KOPT-K1 (cell line): Measurements from ENCODE around the gene FBXW8.

Source experiments
- H3K27ac ChIP-seq: fragments of 200-600 bp; sonication (generic); 2 replicates; pipeline ENCODE4 v1.5.1; 2016; ENCODE audit warnings: antibody characterized with exemption, mild to moderate bottlenecking, low read depth, low read length; ENCODE audit not compliant: poor library complexity, severe bottlenecking
- H3K36me3 ChIP-seq: fragments of 200-600 bp; sonication (generic); 2 replicates; pipeline ENCODE4 v1.5.1; 2017; ENCODE audit warnings: antibody characterized with exemption, mild to moderate bottlenecking, low read length, moderate library complexity; ENCODE audit not compliant: insufficient read depth
- H3K9me3 ChIP-seq: fragments of 200-600 bp; sonication (generic); 2 replicates; pipeline ENCODE4 v1.5.1; 2017; ENCODE audit warnings: antibody characterized with exemption, low read length, mild to moderate bottlenecking; ENCODE audit not compliant: insufficient read depth, poor library complexity, severe bottlenecking

Gene FBXW8

DNA sequence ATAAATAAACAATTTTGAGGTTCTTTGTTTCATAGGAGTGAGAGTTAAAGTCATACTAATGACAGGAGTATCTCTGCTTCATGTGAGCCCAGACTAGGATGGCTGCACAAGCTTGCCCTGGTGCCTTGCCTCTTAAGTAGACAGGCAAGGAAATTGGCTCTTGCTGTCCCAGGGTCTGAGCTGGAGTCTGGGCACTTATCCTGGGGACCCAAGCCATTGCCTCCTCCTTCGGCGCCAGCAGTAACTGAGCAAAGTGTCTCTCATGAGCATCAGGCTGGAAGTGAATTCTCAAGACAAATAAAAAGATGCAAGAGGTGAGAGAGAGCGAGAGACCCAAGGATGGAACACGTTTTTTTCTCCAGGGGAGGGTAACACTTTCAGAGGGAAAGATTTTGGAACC lies 6.9 kb upstream of the FBXW8 start:
- H3K9me3 ChIP-seq = no peaks in the 10 kb centered on the region
- no peak overlapping the region for H3K27ac ChIP-seq
- no peaks in the 10 kb centered on the region for H3K36me3 ChIP-seq

DNA sequence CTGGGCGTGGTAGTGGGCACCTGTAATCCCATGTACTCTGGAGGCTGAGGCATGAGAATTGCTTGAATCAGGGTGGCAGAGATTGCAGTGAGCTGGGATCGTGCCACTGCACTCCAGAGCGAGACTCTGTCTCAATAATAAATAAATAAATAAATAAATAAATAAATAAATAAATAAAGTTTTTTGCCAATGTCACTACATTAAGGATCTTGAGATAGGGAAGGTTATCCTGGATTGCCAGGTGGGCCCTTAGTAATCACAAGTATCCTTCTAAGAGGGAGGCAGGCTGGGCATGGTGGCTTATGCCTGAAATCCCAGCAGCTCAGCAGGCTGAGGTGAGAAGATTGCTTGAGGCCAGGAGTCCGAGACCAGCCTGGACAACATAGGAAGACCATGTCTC lies 4.5 kb upstream of the FBXW8 start:
- no peak overlapping the region for H3K27ac ChIP-seq
- H3K9me3 ChIP-seq = no peaks in the 10 kb centered on the region
- no peaks in the 10 kb centered on the region for H3K36me3 ChIP-seq

DNA sequence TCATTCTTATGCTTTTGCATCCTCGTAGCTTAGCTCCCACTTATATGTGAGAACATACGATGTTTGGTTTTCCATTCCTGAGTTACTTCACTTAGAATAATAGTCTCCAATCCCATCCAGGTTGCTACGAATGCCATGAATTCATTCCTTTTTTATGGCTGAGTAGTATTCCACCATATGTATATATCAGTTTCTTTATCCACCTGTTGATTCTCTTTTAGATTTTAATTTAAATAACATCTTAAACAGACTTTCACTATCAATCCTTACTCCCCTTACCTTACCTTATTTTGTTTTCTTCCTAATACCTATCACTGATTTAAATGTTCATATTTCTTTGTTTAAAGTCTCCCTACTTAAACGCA lies 488 bp upstream of the FBXW8 start:
- Histone ChIP-seq H3K27ac (no peak overlapping the region), H3K36me3 (peaks cover 5% of the 10 kb centered on the region; the same call in 1 of the 2 replicates), H3K9me3 (no peaks in the 10 kb centered on the region)

DNA sequence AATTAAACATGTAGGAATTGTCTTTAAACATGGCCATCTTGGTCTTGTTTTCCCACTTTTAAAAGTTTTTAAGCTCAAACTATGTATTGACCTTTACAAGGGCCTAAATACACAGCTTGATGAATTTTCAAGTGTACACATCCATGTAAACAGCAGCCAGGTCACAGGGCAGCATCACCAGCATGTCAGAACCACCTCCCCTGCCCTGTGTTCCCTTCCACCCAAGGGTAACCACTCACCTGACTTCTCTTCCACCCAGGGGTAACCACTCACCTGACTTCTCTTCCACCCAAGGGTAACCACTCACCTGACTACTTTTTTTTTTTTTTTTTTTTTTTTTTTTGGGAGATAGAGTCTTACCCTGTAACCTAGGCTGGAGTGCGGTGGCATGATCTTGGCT lies 4.6 kb downstream of the FBXW8 start:
- Histone ChIP-seq H3K9me3 (no peaks in the 10 kb centered on the region), H3K27ac (no peak overlapping the region), H3K36me3 (peaks cover 10% of the 10 kb centered on the region)

DNA sequence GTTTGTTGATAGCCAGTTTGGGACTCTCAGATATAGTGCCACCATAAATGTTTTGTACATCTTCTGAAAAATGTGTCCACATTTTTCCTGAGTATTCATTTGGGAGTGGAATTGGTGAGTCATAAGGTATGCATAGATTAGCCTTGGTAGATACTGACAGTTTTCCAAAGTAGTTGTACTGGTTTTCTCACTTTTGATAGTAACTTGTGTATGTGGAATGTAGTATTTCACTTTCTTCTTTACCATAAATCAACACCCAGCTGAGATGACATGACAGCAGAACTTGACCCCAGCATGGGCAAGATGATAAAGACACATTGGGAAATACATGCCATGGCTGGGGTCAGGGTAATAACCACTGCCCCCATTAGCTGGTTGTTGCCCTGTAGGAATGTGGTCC lies 5.4 kb downstream of the FBXW8 start:
- peaks cover 10% of the 10 kb centered on the region for H3K36me3 ChIP-seq
- H3K27ac ChIP-seq = no peak overlapping the region

DNA sequence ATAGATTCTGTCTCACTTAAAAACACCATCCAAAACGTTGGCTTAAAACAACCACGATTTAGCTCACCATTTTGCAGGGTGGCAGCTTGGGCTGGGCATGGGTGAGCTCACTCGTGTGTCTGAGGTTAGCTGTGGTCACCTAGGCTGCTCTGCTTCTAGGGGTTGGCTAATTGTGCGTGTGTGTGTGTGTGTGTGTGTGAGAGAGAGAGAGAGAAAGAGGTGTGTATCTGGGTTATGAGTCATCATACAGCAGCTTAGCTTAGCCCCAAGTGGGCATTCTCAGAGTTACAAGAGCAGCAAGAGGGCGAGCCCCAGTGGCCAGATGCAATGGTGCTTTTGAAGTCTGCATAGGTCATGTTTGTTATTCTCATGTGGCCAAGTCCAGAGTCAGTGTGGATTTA lies 6.0 kb downstream of the FBXW8 start:
- Histone ChIP-seq H3K36me3 (peaks cover 10% of the 10 kb centered on the region), H3K27ac (no peak overlapping the region), H3K9me3 (no peaks in the 10 kb centered on the region)

More for the DNA sequence above, 5.4 kb downstream of the FBXW8 start:
- H3K9me3 ChIP-seq = no peaks in the 10 kb centered on the region

DNA sequence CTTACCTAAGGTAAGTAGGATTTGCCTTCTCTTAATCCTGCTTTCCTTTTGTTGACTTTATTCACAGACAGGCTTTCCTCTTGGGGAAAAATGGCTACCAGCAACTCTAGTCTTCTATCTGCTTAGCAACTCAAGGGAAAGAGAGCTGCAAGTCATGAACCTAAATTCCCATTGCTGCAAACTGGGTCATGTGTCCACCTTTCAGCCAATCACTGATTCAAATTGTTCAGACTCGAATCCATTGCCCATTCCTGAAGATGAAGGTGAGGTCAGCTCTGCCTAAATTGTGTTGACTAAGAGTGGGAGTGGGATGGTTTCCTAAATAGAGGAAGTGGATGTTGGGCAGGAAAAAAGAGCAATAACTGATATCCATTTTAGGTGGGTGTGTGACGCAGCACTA lies 7.7 kb downstream of the FBXW8 start:
- no peaks in the 10 kb centered on the region for H3K9me3 ChIP-seq
- H3K36me3 ChIP-seq = peaks cover 9% of the 10 kb centered on the region
- H3K27ac ChIP-seq = no peak overlapping the region

DNA sequence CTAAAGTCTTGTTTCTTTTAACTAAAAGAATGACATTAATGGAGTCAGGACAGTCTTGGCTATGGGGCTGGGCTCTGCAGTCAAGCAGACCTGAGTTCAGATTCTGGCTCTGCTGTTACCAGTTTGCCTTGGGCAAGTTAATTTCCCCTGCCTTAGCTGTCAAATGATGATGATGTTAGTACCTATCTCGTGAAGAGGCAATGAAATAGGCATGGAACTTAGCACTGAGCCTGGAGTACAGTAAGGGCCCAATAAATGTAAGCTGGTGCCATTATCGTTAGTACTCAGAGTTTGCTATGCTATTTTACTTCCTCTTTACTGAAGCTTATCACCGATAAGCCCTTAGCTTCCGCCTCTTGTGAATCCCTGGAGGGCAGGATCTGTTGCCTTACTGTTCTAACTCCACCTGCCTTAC lies 8.5 kb downstream of the FBXW8 start:
- Histone ChIP-seq H3K27ac (no peak overlapping the region), H3K9me3 (no peaks in the 10 kb centered on the region), H3K36me3 (peaks cover 5% of the 10 kb centered on the region; the same call in 1 of the 2 replicates)

DNA sequence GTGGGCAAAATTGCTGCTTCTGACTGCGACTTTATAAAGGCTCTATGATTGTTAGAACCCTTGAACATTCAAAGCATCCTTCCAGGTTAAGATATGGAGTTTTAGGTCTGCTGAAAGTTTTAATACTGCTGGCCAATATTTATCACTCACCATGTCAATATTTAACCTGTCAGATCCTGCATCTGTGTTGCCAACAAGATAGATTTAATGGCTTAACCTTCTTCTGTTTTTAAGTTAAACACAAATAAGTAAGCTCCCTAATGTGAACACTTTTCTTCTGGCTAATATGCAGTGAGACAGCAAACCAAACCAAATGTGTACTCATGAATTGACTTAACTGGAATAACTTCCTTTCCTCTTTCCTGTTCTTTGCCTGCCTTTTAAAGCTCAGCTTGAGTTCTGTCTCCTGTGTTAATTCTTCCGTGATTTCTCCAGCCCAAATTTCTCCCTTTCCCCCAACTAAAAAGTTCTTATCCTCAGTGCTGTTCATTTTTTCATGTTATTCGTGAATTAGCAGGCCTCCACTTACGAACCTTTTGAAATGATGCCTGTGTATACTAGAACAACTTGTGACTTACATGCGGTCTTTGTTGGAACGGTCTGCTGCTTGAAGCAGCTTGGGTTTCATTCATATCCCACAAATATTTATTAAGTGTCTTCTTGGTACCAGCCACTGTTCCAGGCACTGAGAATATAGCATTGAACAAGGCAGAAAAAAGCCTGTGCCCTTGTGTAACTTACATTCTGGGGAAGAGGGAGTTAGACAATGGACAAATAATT lies 9.1 kb downstream of the FBXW8 start:
- peaks cover 5% of the 10 kb centered on the region; the same call in 1 of the 2 replicates for H3K36me3 ChIP-seq
- no peak overlapping the region for H3K27ac ChIP-seq
- H3K9me3 ChIP-seq = no peaks in the 10 kb centered on the region

DNA sequence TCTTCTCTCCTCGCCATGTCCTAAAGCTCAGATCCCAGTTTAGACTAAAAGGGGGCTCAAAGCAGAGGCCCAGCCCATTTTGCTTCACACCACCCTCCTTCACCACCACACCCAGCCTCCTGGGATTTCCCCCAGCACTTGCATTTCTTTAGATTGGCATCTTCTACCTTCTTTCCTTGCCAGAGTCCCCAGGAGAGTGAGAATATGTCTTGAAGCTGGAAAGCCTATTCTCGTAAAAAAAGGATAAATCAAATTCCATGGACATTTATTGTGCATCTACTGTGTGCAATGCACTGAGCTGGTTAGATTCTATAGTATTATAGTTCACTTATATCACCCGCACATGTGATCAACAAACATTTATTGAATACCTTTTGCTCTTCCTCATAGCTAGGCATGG lies 10.2 kb downstream of the FBXW8 start:
- Histone ChIP-seq H3K36me3 (peaks cover 5% of the 10 kb centered on the region; the same call in 1 of the 2 replicates), H3K9me3 (no peaks in the 10 kb centered on the region), H3K27ac (no peak overlapping the region)

DNA sequence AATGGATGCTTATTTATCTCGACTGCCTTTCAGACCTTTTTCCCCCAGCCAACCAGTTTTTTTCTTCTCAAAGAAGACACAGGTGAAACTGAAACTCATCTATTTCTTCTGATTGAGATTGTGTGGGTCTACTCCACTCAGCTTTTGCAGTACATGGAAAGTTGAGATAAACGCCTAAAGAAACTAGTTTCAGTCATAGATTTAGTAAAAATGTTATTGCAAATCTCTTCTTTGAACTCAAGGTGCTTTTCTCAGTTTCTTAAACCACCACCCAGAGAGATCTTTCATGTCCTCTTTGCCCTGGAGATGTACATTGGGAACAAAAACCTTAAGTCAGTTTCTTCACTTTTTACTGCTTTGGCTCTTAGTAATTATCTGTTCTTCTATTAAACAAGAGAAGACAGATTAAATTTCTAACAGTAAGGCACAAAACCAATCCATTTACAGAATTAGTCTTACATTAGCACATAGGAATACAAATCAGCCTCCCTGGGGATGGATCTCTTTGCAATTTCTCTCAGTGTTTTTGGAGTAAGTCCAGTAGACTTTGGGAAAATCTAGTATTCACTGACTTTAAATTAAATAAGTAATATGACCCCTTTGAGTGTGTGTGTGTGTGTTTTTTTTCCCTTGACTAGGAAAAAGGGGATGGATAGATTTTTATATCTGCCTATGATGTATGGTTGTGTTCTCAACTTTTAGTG lies 11.6 kb downstream of the FBXW8 start:
- H3K27ac ChIP-seq = no peak overlapping the region
- peaks cover 5% of the 10 kb centered on the region; the same call in 1 of the 2 replicates for H3K36me3 ChIP-seq
- H3K9me3 ChIP-seq = no peaks in the 10 kb centered on the region

DNA sequence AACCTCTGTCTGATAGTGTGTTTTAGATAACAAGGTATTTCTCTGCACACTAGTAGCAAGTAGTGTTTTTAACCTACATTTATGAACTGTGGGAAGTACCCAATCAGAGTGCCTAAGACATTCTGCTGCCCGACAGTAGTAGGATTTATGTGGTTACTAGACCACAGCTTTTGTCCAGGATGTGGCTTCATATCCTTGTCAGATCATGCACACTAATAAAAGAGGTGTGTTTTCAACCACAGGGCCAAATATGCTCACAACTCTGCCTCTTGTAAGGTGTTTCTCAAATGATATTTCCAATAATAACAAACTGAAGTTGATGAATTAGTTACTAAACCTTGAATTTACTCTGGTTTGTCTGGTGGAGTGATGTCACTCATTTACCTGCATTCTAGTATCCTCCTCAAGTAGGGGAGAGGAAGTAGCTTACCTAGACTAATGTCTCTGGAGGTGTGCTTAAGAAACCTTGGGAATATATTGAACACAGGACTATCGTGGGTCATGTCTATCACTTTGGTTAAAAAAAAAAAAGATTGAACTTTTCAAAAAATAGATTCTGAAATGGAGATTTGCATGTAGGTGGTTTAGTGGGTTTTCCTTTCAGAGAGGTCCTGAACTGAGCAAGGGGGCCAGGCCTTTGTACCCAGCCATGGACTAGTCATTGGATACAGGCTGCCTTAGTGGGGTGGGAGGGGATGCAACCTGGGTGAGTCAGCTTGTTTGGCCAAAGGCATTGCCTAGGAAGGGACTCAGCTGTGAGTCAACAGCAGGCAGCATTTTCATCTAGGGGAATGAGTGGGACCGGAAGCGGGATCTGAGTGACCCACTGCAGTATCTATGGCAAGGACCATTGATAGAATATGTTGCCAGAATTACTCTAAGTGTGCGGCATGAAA lies 14.1 kb downstream of the FBXW8 start:
- Histone ChIP-seq H3K27ac (no peak overlapping the region), H3K9me3 (no peaks in the 10 kb centered on the region), H3K36me3 (peaks cover 15% of the 10 kb centered on the region; the same call in 1 of the 2 replicates)

DNA sequence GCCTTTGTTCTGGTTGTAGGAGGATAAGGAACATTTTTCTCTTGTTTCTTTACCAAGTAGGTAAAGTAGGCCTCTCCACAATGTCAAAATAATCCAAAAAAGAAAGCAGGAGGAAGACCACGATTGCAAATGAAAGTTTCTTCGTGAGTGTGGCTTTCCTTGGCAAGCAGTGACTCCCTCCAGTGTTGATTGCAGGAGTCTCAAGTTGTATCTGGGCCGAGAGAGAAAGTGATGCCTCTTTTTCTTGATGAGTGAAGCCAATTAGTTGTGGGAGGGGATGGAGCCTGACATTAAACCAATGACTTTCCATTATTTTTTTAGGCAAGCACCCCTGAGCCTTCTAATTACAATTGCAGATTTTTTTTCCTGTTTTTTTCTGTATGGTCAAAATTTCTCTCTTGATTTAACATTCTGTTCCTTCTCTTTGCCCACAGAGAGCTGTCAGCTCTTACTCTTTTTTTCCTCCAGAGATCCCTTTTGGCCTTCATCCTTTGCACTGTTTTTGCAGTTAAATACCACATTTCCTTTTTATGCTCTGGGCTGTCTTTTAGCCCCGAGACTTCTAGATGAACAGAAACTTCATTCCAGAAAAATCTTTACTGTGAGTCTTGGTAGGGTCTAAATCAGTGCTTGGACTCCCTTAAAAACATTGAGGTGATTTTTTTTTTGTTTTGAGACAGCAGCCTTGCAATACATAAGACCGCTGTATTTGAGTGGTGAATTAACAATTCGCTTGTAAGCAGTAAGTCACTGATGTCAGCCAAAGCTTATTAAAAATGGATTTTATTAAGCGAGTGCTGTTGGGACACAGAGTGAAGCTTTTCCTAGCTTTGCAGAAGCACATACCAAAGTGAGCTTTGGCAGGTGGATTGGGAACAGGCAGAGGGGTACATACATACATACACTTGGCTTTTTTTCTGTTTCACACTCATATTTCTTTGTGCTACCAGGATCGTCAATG lies 15.8 kb downstream of the FBXW8 start:
- Histone ChIP-seq H3K27ac (no peak overlapping the region), H3K36me3 (peaks cover 22% of the 10 kb centered on the region; the same call in 1 of the 2 replicates), H3K9me3 (no peaks in the 10 kb centered on the region)
